Naive B cell (primary cell): ENCODE measurements around the gene FMNL3. TPM values are rescaled to one million over a fixed set of nuclear protein-coding genes. Genes with fewer than 3 reads are reported as not detected.

Experiments used
- ATAC-seq, 2 donors: fragments of 150-1000 bp; cut with Tn5 transposase; 2 replicates each; pipeline ENCODE4 v1.10.0; 2021; ENCODE audit warnings: low read depth in 2 of 2, mild to moderate bottlenecking in 2 of 2, moderate library complexity in 2 of 2
- DNase-seq: peaks from one replicate; pipeline ENCODE4 v3.0.0; 2022
- H3K27ac Mint-ChIP-seq, 6 donors: one replicate each; pipeline ENCODE4 v1.8.0; 2020 to 2022; ENCODE audit warnings: mild to moderate bottlenecking in 6 of 6, mixed read lengths in 6 of 6, moderate library complexity in 5 of 6, inconsistent platforms in 2 of 6
- H3K27me3 Mint-ChIP-seq, 3 donors: one replicate each; pipeline ENCODE4 v1.8.0; 2021 to 2022; ENCODE audit warnings: mixed read lengths in 3 of 3, mild to moderate bottlenecking in 1 of 3
- H3K36me3 Mint-ChIP-seq, 2 donors: one replicate each; pipeline ENCODE4 v1.8.0; 2020 to 2022; ENCODE audit warnings: mixed read lengths in 2 of 2, inconsistent platforms in 1 of 2, mild to moderate bottlenecking in 1 of 2
- H3K4me1 Mint-ChIP-seq, 3 donors: one replicate each; pipeline ENCODE4 v1.8.0; 2020 to 2022; ENCODE audit warnings: mixed read lengths in 3 of 3, inconsistent platforms in 1 of 3, mild to moderate bottlenecking in 1 of 3, moderate library complexity in 1 of 3
- H3K4me3 Mint-ChIP-seq, 8 donors: one replicate each; pipeline ENCODE4 v1.8.0; 2020 to 2022; ENCODE audit warnings: mild to moderate bottlenecking in 8 of 8, mixed read lengths in 8 of 8, moderate library complexity in 8 of 8, inconsistent platforms in 2 of 8
- H3K9me3 Mint-ChIP-seq, 7 donors: one replicate each; pipeline ENCODE4 v1.8.0; 2020 to 2022; ENCODE audit warnings: mixed read lengths in 7 of 7, mild to moderate bottlenecking in 5 of 7, inconsistent platforms in 2 of 7, moderate library complexity in 1 of 7
- polyA plus RNA-seq, 6 donors: library from polyadenylated mRNA; unstranded; fragments of 300-500 nt; fragmentation: Illumina TruSeq; gene quantifications; one replicate each; pipeline ENCODE4 v1.2.3, GENCODE V29; 2021; ENCODE audit warnings: low read depth in 6 of 6

Gene FMNL3
- polyA plus RNA-seq, 6 donors from 2014 or later = 1.6 to 18.3 (median 15.2) TPM

GRCh38 chr12:49641748-49642369 is 65.3 kb downstream of the FMNL3 start:
- Mint-ChIP-seq H3K9me3 (no peaks in the 10 kb centered on the region), H3K27ac (peak overlapping the region in 1 of 6 donors; percentile 70)

GRCh38 chr12:49636979-49637755 is 70.0 kb downstream of the FMNL3 start:
- peak; percentile 40 for DNase-seq
- Mint-ChIP-seq H3K4me3 (no peak overlapping the region), H3K27ac (peak overlapping the region in 4 of 6 donors; percentile 13 to 86 (median 28)), H3K4me1 (peaks cover 28 to 45% (median 45%) of the 10 kb centered on the region in 3 donors), H3K36me3 (no peaks in the 10 kb centered on the region), H3K27me3 (no peaks in the 10 kb centered on the region), H3K9me3 (no peaks in the 10 kb centered on the region)
- peak; percentile 94 to 97 for ATAC-seq

More at GRCh38 chr12:49641748-49642369, 65.3 kb downstream of the FMNL3 start:
- no peaks in the 10 kb centered on the region for H3K27me3 Mint-ChIP-seq
- peaks cover 0 to 10% of the 10 kb centered on the region in 2 donors for H3K36me3 Mint-ChIP-seq
- peaks cover 46 to 50% (median 48%) of the 10 kb centered on the region in 3 donors for H3K4me1 Mint-ChIP-seq
- H3K4me3 Mint-ChIP-seq = no peak overlapping the region
- DNase-seq (no peak), ATAC-seq (no peak)

DNA sequence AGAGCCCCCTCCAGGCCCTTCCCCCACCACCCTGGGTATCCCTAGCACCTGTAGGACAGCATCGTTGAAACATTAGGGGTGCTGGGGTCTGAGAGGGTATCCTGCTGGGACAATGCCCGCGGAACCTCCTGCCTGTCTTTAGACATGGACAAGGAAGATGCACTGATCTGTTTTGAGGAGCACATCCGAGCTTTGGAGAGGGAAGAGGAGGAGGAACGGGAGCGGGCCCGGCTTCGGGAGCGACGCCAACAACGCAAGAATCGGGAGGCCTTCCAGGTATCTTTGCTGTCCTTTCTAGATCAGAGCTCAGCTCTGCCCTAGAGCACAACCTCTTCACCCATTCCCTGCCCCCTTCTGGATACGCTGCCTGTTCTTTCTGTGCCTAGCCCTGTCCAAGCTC is 70.6 kb downstream of the FMNL3 start:
- Mint-ChIP-seq H3K4me3 (no peak overlapping the region), H3K27ac (peak overlapping the region in 5 of 6 donors; percentile 8 to 87 (median 29)), H3K4me1 (peaks cover 33 to 45% (median 45%) of the 10 kb centered on the region in 3 donors), H3K36me3 (no peaks in the 10 kb centered on the region), H3K9me3 (no peaks in the 10 kb centered on the region), H3K27me3 (no peaks in the 10 kb centered on the region)
- no peak for DNase-seq
- no peak for ATAC-seq

DNA sequence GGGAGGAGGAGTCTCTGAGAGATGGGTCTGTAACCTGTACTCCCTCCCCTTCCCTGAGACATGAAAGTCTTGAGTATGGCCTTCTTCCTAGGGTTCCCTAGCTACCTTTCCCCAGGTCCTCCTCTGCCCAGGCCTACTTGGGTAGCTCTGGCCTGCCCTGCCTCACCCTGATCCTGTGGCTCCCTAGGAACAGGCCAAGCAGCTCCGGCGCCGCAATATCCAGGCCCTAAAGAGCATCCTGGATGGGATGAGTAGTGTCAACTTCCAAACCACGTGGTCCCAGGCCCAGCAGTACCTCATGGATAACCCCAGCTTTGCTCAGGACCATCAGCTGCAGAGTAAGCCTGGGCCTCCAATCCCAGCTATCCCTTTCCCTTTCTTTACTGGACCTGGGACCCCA is 71.5 kb downstream of the FMNL3 start:
- Mint-ChIP-seq H3K27ac (peak overlapping the region in 2 of 6 donors; percentile 19 to 59), H3K27me3 (no peaks in the 10 kb centered on the region), H3K9me3 (no peaks in the 10 kb centered on the region)

DNA sequence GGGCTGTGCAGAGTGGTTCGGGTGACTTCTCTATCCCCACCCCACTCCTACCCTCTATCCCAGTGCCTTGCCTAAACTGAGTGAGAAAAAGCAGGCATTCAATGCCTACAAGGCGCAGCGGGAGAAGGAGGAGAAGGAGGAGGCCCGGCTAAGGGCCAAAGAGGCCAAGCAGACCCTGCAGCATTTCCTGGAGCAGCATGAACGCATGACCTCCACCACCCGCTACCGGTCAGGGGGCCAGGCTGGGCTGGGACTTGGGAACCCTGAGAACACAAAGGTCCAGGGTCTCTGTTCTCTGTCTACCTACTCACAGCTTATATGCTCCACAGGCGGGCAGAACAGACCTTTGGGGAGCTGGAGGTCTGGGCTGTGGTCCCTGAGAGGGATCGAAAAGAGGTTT is 72.2 kb downstream of the FMNL3 start:
- Mint-ChIP-seq H3K4me1 (peaks cover 33 to 42% (median 35%) of the 10 kb centered on the region in 3 donors), H3K27me3 (no peaks in the 10 kb centered on the region), H3K4me3 (no peak overlapping the region), H3K9me3 (no peaks in the 10 kb centered on the region), H3K36me3 (no peaks in the 10 kb centered on the region), H3K27ac (peak overlapping the region in 2 of 6 donors; percentile 57 to 79)
- ATAC-seq = no peak
- no peak for DNase-seq

More for the DNA sequence above, 71.5 kb downstream of the FMNL3 start:
- H3K36me3 Mint-ChIP-seq = no peaks in the 10 kb centered on the region
- ATAC-seq (no peak), DNase-seq (no peak)
- peaks cover 33 to 45% (median 42%) of the 10 kb centered on the region in 3 donors for H3K4me1 Mint-ChIP-seq
- no peak overlapping the region for H3K4me3 Mint-ChIP-seq

- H3K4me3 Mint-ChIP-seq = no peak overlapping the region
- peaks cover 26 to 33% (median 27%) of the 10 kb centered on the region in 3 donors for H3K4me1 Mint-ChIP-seq
- no peak overlapping the region for H3K27ac Mint-ChIP-seq
- DNase-seq (no peak), ATAC-seq (no peak)
- no peaks in the 10 kb centered on the region for H3K9me3 Mint-ChIP-seq
- no peaks in the 10 kb centered on the region for H3K36me3 Mint-ChIP-seq
- H3K27me3 Mint-ChIP-seq = no peaks in the 10 kb centered on the region
These were observed 73.4 kb downstream of the FMNL3 start for GRCh38 chr12:49633703-49634345.

DNA sequence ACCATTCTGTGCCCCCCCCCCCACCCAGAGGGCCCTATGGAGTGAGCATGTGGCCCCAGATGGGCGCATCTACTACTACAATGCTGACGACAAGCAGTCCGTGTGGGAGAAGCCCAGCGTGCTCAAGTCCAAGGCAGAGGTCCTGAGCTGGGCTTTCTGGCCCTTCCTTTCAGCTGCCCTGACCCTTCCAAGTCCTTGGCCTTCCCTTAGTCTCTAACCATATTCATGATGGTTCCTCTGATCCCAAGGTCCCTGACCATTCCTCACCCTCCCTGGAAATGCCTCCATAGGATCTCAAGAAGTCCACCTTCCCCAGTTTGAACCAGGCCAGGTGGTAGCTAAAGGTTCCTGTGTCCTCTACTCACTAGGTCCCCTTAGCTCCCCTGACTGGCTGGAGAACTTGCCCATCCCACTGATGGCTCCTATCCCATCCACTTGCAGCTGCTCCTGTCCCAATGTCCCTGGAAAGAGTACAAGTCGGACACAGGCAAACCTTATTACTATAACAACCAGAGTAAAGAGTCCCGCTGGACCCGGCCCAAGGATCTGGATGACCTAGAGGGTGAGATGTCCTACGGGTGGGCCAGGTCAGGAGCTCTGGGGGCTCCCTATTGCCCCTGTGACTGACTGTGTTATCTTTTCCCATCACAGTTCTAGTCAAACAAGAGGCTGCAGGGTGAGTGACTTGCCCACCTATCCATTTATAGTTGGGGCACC is 74.1 kb downstream of the FMNL3 start:
- no peak overlapping the region for H3K4me3 Mint-ChIP-seq
- H3K36me3 Mint-ChIP-seq = no peaks in the 10 kb centered on the region
- no peak for DNase-seq
- H3K9me3 Mint-ChIP-seq = no peaks in the 10 kb centered on the region
- no peak for ATAC-seq
- H3K27ac Mint-ChIP-seq = peak overlapping the region in 3 of 6 donors; percentile 73 to 91 (median 77)
- no peaks in the 10 kb centered on the region for H3K27me3 Mint-ChIP-seq
- peaks cover 23 to 30% (median 26%) of the 10 kb centered on the region in 3 donors for H3K4me1 Mint-ChIP-seq

GRCh38 chr12:49632401-49632800 is 74.8 kb downstream of the FMNL3 start:
- H3K9me3 Mint-ChIP-seq = no peaks in the 10 kb centered on the region

DNA sequence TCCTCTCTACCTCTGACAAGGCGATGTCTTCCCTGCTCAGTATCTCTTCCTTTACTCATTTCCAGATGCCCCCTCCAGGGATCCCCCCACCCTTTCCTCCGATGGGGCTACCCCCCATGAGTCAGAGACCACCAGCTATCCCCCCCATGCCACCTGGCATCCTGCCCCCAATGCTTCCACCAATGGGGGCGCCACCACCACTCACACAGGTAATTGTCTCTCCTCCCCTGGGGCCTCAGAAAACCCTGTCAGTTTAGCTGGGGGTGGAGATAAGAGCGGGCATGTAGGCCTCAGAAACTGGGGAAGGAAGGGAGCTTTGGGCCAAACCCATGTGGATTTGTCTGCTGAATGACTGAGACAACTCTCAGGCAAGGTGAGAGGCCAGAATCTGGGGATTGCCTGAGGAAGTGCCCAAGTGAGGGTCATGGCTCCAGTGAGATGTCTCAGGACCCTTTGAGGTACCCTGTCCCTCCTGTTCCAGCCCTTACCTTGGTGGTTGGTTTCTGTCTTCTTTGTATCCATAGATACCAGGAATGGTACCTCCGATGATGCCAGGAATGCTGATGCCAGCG is 75.8 kb downstream of the FMNL3 start:
- Mint-ChIP-seq H3K9me3 (no peaks in the 10 kb centered on the region), H3K27me3 (no peaks in the 10 kb centered on the region), H3K4me1 (peaks cover 9 to 17% (median 11%) of the 10 kb centered on the region in 3 donors), H3K36me3 (no peaks in the 10 kb centered on the region), H3K4me3 (no peak overlapping the region), H3K27ac (peak overlapping the region in 1 of 6 donors; percentile 52)
- no peak for DNase-seq
- ATAC-seq = no peak

More at GRCh38 chr12:49632401-49632800, 74.8 kb downstream of the FMNL3 start:
- no peaks in the 10 kb centered on the region for H3K27me3 Mint-ChIP-seq
- ATAC-seq (no peak), DNase-seq (no peak)
- peaks cover 18 to 25% (median 20%) of the 10 kb centered on the region in 3 donors for H3K4me1 Mint-ChIP-seq
- peak overlapping the region in 2 of 6 donors; percentile 3 to 65 for H3K27ac Mint-ChIP-seq
- H3K36me3 Mint-ChIP-seq = no peaks in the 10 kb centered on the region
- no peak overlapping the region for H3K4me3 Mint-ChIP-seq

DNA sequence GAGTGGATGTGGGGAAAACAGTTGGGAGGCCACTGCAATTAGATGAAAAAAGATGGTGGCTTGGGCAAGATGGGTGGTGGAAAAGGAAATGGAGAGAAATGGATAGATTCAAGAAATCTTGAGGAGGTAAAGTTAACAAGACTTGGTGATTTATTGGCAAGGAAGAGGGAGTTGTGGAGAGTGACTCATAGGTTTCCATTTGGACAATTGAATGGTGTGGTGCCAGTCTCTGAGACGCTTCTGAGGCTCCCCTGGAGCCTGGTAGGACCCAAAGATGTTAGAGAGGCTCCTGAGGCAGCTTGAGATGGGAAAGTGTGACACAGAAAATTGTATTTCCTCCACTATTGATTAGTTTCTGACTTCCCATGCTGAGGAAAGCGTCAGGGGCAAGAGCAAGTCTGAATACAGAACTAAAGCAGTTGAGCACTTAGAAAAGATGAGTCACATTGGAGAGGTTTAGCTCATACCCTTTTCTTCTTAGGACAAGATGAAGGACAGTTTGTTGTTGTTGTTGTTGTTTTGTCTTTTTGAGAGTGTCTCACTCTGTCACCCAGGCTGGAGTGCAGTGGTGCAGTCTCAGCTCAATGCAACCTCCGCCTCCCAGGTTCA is 79.3 kb downstream of the FMNL3 start:
- no peak for DNase-seq
- Mint-ChIP-seq H3K9me3 (no peaks in the 10 kb centered on the region), H3K36me3 (no peaks in the 10 kb centered on the region)

GRCh38 chr12:49626836-49627235 is 80.4 kb downstream of the FMNL3 start:
- Mint-ChIP-seq H3K4me1 (peaks cover 12 to 21% (median 21%) of the 10 kb centered on the region in 3 donors), H3K36me3 (no peaks in the 10 kb centered on the region), H3K27me3 (no peaks in the 10 kb centered on the region), H3K9me3 (no peaks in the 10 kb centered on the region), H3K4me3 (no peak overlapping the region), H3K27ac (no peak overlapping the region)
- DNase-seq = no peak
- no peak for ATAC-seq

More for the DNA sequence above, 79.3 kb downstream of the FMNL3 start:
- no peak for ATAC-seq
- Mint-ChIP-seq H3K4me1 (peaks cover 9 to 13% (median 12%) of the 10 kb centered on the region in 3 donors), H3K27me3 (no peaks in the 10 kb centered on the region), H3K27ac (peak overlapping the region in 2 of 6 donors; percentile 5 to 82), H3K4me3 (no peak overlapping the region)

DNA sequence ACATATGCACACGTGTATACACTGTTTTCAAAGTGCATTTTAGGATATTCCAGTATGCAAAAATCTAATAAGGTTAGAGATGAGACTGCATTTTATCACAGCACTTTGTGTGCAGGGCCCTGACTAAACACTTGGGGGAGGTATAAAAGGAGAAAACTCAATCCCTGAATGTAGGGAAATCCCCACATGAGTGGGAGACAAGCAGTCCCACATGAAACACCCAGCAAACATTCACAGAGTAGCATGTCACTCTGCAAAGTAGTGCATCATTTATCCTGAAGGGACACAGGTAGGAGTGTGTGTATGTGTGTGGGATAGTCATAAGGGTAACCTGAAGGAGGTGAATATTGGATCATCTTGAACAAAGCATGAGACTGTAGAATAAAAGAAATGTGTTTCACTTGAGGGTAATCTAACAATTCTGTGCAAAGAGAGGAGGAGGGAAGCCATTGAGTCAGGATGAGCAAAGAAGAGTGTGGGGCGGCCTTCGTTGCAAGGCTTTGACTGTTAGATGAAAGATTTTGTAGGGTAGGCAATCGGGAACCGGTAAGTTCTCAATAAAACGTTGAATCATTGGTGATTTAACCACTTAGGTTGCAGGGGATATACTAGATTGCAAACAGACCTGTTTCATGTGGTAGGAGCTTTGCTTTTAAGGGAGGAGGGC is 80.9 kb downstream of the FMNL3 start:
- no peak overlapping the region for H3K27ac Mint-ChIP-seq
- H3K9me3 Mint-ChIP-seq = no peaks in the 10 kb centered on the region
- H3K4me3 Mint-ChIP-seq = no peak overlapping the region
- H3K36me3 Mint-ChIP-seq = no peaks in the 10 kb centered on the region
- ATAC-seq = no peak
- no peaks in the 10 kb centered on the region for H3K27me3 Mint-ChIP-seq
- DNase-seq = no peak
- H3K4me1 Mint-ChIP-seq = peaks cover 16 to 26% (median 26%) of the 10 kb centered on the region in 3 donors
